Neutrophil (primary cell): ENCODE measurements around the gene CCR1.

Experiments used
- H3K27ac ChIP-seq: fragments of 200-600 bp; sonication (generic); 2 replicates; pipeline ENCODE4 v1.5.1; 2016; ENCODE audit warnings: mild to moderate bottlenecking, moderate library complexity
- H3K27me3 ChIP-seq: fragments of 200-600 bp; sonication (generic); 2 replicates; pipeline ENCODE4 v1.6.0; 2016; ENCODE audit warnings: mild to moderate bottlenecking
- H3K36me3 ChIP-seq: fragments of 200-600 bp; sonication (generic); 2 replicates; pipeline ENCODE4 v1.5.1; 2017
- H3K4me1 ChIP-seq, 2 experiments: fragments of 200-600 bp in 1 of 2; sonication (generic) in 1 of 2; 1 replicate in 1 of 2; 2 replicates in 1 of 2; pipeline versions ENCODE4 v1.5.1 to v1.6.1; 2013 to 2016; ENCODE audit warnings: low read depth in 1 of 2, low read length in 1 of 2, mild to moderate bottlenecking in 1 of 2, moderate library complexity in 1 of 2; ENCODE audit not compliant: control insufficient read depth in 1 of 2, insufficient read depth in 1 of 2
- H3K4me3 ChIP-seq, 2 experiments: fragments of 200-600 bp in 1 of 2; sonication (generic) in 1 of 2; 1 replicate in 1 of 2; 2 replicates in 1 of 2; pipeline ENCODE4 v1.5.1; 2013 to 2016; ENCODE audit warnings: low read depth in 1 of 2, low read length in 1 of 2, mild to moderate bottlenecking in 1 of 2, moderate library complexity in 1 of 2
- H3K9me3 ChIP-seq: fragments of 200-600 bp; sonication (generic); 2 replicates; pipeline ENCODE4 v1.5.1; 2016
- TF ChIP-seq, protein P1 (sequence below): fragments of 200-600 bp; sonication (generic); IDR thresholded peaks from 2 replicates; pipeline ENCODE4 v1.5.1; 2016; ENCODE audit warnings: antibody characterized with exemption

The CCR1 gene

DNA sequence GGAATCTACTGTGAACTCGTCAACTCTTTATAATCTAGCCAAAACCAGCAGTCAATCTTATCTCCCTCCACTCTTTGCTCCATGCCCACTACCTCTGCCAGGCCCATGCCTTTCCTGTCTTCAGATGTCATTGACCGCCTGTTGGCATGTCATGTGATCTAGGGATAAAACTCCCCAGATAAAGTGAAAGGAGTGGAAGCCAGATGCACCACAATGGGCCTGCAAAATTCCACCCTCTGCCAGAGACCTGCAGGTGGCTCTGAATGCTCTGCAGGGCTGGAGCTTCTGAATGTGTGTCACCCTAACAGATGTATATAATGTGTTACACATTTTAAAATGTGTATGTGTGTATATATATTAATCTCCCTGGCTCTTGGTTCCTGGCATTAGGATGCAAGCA lies 31.8 kb upstream of the CCR1 start:
- TF ChIP-seq, protein P1, sequence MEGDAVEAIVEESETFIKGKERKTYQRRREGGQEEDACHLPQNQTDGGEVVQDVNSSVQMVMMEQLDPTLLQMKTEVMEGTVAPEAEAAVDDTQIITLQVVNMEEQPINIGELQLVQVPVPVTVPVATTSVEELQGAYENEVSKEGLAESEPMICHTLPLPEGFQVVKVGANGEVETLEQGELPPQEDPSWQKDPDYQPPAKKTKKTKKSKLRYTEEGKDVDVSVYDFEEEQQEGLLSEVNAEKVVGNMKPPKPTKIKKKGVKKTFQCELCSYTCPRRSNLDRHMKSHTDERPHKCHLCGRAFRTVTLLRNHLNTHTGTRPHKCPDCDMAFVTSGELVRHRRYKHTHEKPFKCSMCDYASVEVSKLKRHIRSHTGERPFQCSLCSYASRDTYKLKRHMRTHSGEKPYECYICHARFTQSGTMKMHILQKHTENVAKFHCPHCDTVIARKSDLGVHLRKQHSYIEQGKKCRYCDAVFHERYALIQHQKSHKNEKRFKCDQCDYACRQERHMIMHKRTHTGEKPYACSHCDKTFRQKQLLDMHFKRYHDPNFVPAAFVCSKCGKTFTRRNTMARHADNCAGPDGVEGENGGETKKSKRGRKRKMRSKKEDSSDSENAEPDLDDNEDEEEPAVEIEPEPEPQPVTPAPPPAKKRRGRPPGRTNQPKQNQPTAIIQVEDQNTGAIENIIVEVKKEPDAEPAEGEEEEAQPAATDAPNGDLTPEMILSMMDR: no peak
- Histone ChIP-seq H3K27me3 (no peaks in the 10 kb centered on the region), H3K36me3 (no peaks in the 10 kb centered on the region), H3K4me1 (peaks cover 38 to 51% of the 10 kb centered on the region in 2 experiments), H3K4me3 (no peak overlapping the region), H3K27ac (no peak overlapping the region), H3K9me3 (no peaks in the 10 kb centered on the region)

GRCh38 chr3:46239301-46239938 lies 31.3 kb upstream of the CCR1 start:
- Histone ChIP-seq H3K36me3 (no peaks in the 10 kb centered on the region), H3K9me3 (no peaks in the 10 kb centered on the region), H3K27ac (no peak overlapping the region), H3K4me3 (no peak overlapping the region), H3K4me1 (peaks cover 39 to 57% of the 10 kb centered on the region in 2 experiments), H3K27me3 (no peaks in the 10 kb centered on the region)
- TF ChIP-seq, protein P1: no peak

DNA sequence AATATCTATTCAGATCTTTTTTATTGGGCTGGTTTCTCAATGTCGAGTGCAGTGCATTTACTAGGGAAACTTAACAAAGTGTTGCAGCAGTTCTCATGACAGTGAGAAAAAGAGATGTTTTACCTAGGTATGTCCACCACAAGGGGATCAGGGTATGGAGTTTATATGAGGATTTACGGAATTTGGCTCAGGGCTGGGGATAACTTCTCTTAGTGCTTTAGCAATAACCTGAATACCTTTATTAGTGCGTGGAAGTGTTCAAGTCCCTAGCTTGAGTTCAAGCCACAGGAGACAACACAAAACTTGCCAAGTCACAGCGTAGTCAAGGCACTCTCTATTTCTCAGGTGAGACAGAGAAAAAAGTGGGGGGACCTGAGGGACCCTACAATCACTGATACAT lies 30.3 kb upstream of the CCR1 start:
- TF ChIP-seq, protein P1: no peak
- no peaks in the 10 kb centered on the region for H3K9me3 ChIP-seq
- peaks cover 49 to 67% of the 10 kb centered on the region in 2 experiments for H3K4me1 ChIP-seq
- no peaks in the 10 kb centered on the region for H3K36me3 ChIP-seq
- H3K27me3 ChIP-seq: no peaks in the 10 kb centered on the region
- no peak overlapping the region for H3K27ac ChIP-seq
- no peak overlapping the region for H3K4me3 ChIP-seq

DNA sequence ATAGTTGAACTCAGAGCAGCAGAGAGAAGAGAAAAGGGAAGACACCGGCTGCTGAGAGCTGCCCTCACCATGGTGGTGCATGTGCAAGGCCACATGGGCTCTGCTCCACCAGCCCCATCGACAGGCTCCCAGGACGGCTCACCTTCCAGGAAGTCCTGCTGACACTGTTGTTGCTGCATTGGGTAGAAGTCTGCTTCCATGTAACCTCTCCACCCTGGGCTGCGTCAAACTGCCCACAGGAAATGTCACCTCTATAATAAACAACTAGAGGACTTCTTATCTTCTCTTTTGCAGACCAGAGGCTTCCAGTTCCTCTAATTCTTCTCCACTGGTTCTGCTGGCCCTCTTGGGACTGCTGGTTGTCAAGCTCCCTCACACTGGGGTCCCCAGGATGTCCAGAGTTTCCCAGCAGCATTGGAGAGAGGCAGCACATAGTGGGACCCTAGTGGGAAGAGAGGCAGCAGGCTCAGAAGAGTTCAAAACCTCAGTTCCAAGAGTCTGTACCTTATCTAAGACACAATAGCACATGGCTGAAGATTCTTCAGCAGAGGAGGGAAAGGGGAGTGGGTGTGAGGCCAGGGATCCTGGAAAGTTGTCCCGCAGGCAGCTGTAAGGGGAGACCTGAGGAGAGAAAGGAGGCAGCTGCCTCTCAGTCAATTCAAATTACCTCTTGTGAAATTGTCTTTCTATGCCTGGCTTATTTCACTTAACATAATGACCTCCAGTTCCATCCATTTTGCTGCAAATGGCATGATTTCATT lies 28.4 kb upstream of the CCR1 start:
- H3K27ac ChIP-seq: peak overlapping the region; percentile 87

DNA sequence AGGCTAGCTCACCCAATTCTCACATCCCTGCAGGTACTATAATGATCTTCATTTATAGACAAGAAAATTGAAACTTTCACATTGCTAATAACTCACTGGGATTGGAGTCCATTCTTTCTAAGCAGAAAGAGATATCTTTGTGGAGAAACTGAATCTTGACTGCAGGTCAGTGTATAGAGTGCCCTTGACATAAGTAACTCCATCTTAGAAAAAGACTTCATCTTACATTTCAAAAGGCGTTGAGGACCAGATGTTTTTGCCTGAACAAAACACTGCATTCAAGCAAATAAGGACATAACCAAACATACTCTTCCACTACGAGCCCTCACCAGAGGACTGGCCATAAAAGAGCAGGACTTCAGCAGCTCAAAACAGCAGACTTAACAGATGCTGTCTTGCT lies 27.3 kb upstream of the CCR1 start:
- peak overlapping the region; percentile 87 for H3K27ac ChIP-seq
- H3K27me3 ChIP-seq: no peaks in the 10 kb centered on the region
- peaks cover 44 to 56% of the 10 kb centered on the region in 2 experiments for H3K4me1 ChIP-seq
- TF ChIP-seq, protein P1: no peak
- H3K36me3 ChIP-seq: no peaks in the 10 kb centered on the region
- H3K9me3 ChIP-seq: no peaks in the 10 kb centered on the region
- no peak overlapping the region for H3K4me3 ChIP-seq

More for the DNA sequence above, 28.4 kb upstream of the CCR1 start:
- Histone ChIP-seq H3K4me1 (peaks cover 46 to 63% of the 10 kb centered on the region in 2 experiments), H3K9me3 (no peaks in the 10 kb centered on the region), H3K27me3 (no peaks in the 10 kb centered on the region), H3K4me3 (no peak overlapping the region), H3K36me3 (no peaks in the 10 kb centered on the region)
- TF ChIP-seq, protein P1: no peak
